HepG2 (cell line): ENCODE measurements around the gene NPBWR2. TPM values are rescaled to one million over a fixed set of nuclear protein-coding genes. Genes with fewer than 3 reads are reported as not detected.
A peak's percentile ranks its signal among the peaks of the same experiment; 100 is the strongest.

Experiments used
- EP300 ChIP-seq, 3 experiments: sonication (generic) in 1 of 3; formaldehyde crosslinking in 1 of 3; IDR thresholded peaks; 2 replicates each; pipeline versions ENCODE4 v1.5.1 to v1.6.1; 2011 to 2020; ENCODE audit warnings: low read depth in 2 of 3, low read length in 2 of 3, borderline replicate concordance in 1 of 3, improper control_type of control experiment in 1 of 3, mild to moderate bottlenecking in 1 of 3, missing genetic modification reagents in 1 of 3, moderate library complexity in 1 of 3
- FOXC1 ChIP-seq: sonication (generic); formaldehyde crosslinking; IDR thresholded peaks from 2 replicates; pipeline ENCODE4 v1.8.0; 2022; ENCODE audit warnings: mild to moderate bottlenecking, missing genetic modification reagents, borderline replicate concordance
- HNRNPL ChIP-seq: fragments of 200-400 bp; formaldehyde crosslinking; IDR thresholded peaks from 2 replicates; pipeline ENCODE4 v1.6.1; 2017; ENCODE audit warnings: mild to moderate bottlenecking, low read depth, low read length
- KAT8 ChIP-seq: IDR thresholded peaks from 2 replicates; pipeline ENCODE4 v1.6.1; 2016; ENCODE audit warnings: missing genetic modification reagents, missing compliant biosample characterization
- MED8 ChIP-seq: sonication (generic); formaldehyde crosslinking; IDR thresholded peaks from 2 replicates; pipeline ENCODE4 v1.8.1; 2023; ENCODE audit warnings: mild to moderate bottlenecking, missing genetic modification reagents; ENCODE audit not compliant: insufficient replicate concordance
- NFIB ChIP-seq: sonication (generic); formaldehyde crosslinking; IDR thresholded peaks from 2 replicates; pipeline ENCODE4 v1.9.0; 2021; ENCODE audit warnings: missing genetic modification reagents, mild to moderate bottlenecking, borderline replicate concordance
- REXO4 ChIP-seq: sonication (generic); formaldehyde crosslinking; IDR thresholded peaks from 2 replicates; pipeline ENCODE4 v1.8.0; 2022; ENCODE audit warnings: missing genetic modification reagents, mild to moderate bottlenecking, borderline replicate concordance
- TFAP4 ChIP-seq: sonication (generic); IDR thresholded peaks from 2 replicates; pipeline ENCODE4 v1.6.1; 2016; ENCODE audit warnings: low read depth, borderline replicate concordance
- U2AF1 ChIP-seq: fragments of 200-400 bp; formaldehyde crosslinking; optimal IDR thresholded peaks from 2 replicates; pipeline ENCODE3; 2017; ENCODE audit warnings: mild to moderate bottlenecking, low read depth, low read length
- ZFAT ChIP-seq: sonication (generic); formaldehyde crosslinking; conservative IDR thresholded peaks from 2 replicates; pipeline ENCODE4 v1.8.1; 2023; ENCODE audit warnings: missing genetic modification reagents, inconsistent platforms
- ZFX ChIP-seq: sonication (generic); formaldehyde crosslinking; IDR thresholded peaks from 2 replicates; pipeline ENCODE4 v1.4.0; 2020; ENCODE audit warnings: mild to moderate bottlenecking, low read depth, missing genetic modification reagents, moderate library complexity
- ZNF720 ChIP-seq: sonication (generic); formaldehyde crosslinking; IDR thresholded peaks from 2 replicates; pipeline ENCODE4 v1.4.0; 2020; ENCODE audit warnings: missing genetic modification reagents
- ZNF746 ChIP-seq: sonication (generic); formaldehyde crosslinking; IDR thresholded peaks from 2 replicates; pipeline ENCODE4 v1.8.0; 2022; ENCODE audit warnings: mild to moderate bottlenecking, missing genetic modification reagents
- ZNF770 ChIP-seq: sonication (generic); formaldehyde crosslinking; IDR thresholded peaks from 2 replicates; pipeline ENCODE4 v1.5.0; 2020; ENCODE audit warnings: mild to moderate bottlenecking, missing genetic modification reagents
- ZNF781 ChIP-seq: sonication (generic); formaldehyde crosslinking; IDR thresholded peaks from 2 replicates; pipeline ENCODE4 v1.5.1; 2020; ENCODE audit warnings: borderline replicate concordance, mild to moderate bottlenecking, missing genetic modification reagents; ENCODE audit errors: not compliant biosample characterization
- polyA plus RNA-seq, 8 experiments: library from polyadenylated mRNA; depleted of rRNA in 3 of 8; stranded (reverse) in 7 of 8; unstranded in 1 of 8; fragments of >200 nt; fragmentation: Illumina TruSeq in 4 of 8; extraction: Trizol in 4 of 8; gene quantifications; 2 replicates each; pipeline versions ENCODE4 v1.2.1 to v1.2.3, GENCODE V29; 2011 to 2016; ENCODE audit warnings: low read depth in 4 of 8, missing spikeins in 1 of 8, mixed read lengths in 1 of 8; ENCODE audit not compliant: insufficient read depth in 1 of 8
- total RNA-seq, 5 experiments: library from RNA; depleted of rRNA; stranded (reverse); fragments of >200 nt; fragmentation: Illumina TruSeq; extraction: Trizol; gene quantifications; 2 replicates each; pipeline ENCODE4 v1.2.3, GENCODE V29; 2016; ENCODE audit warnings: low read depth in 1 of 5
- TF ChIP-seq, protein P1 (sequence below): IDR thresholded peaks from 2 replicates; pipeline ENCODE4 v1.6.1; 2018; ENCODE audit warnings: missing genetic modification reagents, mild to moderate bottlenecking, missing compliant biosample characterization
- TF ChIP-seq, protein P2 (sequence below): conservative IDR thresholded peaks from 2 replicates; pipeline ENCODE4 v1.6.1; 2018; ENCODE audit warnings: missing genetic modification reagents

The NPBWR2 gene
- total and polyA plus RNA-seq, 2 of the 13 experiments (the other 11 are each of a cell fraction or from before 2014, with no cell fraction given) = not detected

DNA sequence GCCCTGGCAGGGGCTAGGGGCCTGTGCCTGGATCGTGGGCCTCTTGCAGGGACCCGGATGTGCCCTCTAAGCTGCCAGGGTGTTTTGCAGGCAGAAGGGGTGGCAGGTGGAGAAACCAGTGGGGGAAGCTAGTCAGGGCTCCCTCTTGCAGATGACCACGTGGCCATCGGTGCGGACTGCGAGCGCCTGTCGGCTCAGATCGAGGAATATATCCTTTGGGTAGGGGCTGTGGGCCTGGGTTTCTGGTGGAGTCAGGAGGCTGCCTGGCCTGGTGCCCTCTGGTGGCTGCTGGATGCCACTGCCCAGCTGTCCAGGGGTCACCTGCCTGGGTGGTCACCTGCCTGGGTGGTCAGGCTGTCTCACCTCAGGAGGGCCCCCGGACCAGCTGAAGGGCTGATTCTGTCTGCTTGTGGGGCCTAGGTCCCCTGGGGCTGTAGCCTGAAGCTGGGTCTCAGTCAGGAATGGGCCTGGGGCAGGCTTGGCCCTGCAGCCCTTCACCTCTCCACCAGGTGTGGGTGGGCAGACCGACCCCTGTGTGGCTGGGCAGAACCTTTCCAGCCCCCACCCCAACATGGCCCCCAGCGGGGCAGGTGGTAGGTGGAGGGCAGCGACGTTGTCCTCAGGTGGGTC lies 37.6 kb downstream of the NPBWR2 start (continued):
- TF ChIP-seq ZFX (CRISPR knock-in tag) = peak; percentile 78; the same call in 1 of the 2 replicates
- peak; percentile 32; the same call in 1 of the 2 replicates for TF ChIP-seq ZNF720 (CRISPR knock-in tag)
- TF ChIP-seq MED8 (CRISPR knock-in tag) = no peak
- TF ChIP-seq ZNF746 = 0 out of 2 replicates have a peak, but pooled peaks have one; percentile 45
- TF ChIP-seq FOXC1 (CRISPR knock-in tag) = no peak
- TF ChIP-seq, protein P1, sequence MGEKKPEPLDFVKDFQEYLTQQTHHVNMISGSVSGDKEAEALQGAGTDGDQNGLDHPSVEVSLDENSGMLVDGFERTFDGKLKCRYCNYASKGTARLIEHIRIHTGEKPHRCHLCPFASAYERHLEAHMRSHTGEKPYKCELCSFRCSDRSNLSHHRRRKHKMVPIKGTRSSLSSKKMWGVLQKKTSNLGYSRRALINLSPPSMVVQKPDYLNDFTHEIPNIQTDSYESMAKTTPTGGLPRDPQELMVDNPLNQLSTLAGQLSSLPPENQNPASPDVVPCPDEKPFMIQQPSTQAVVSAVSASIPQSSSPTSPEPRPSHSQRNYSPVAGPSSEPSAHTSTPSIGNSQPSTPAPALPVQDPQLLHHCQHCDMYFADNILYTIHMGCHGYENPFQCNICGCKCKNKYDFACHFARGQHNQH = peak; percentile 61; the same call in 1 of the 2 replicates
- TF ChIP-seq ZNF770 (CRISPR knock-in tag) = 0 out of 2 replicates have a peak, but pooled peaks have one; percentile 28
- TF ChIP-seq, protein P2, sequence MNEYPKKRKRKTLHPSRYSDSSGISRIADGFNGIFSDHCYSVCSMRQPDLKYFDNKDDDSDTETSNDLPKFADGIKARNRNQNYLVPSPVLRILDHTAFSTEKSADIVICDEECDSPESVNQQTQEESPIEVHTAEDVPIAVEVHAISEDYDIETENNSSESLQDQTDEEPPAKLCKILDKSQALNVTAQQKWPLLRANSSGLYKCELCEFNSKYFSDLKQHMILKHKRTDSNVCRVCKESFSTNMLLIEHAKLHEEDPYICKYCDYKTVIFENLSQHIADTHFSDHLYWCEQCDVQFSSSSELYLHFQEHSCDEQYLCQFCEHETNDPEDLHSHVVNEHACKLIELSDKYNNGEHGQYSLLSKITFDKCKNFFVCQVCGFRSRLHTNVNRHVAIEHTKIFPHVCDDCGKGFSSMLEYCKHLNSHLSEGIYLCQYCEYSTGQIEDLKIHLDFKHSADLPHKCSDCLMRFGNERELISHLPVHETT (CRISPR knock-in tag) = no peak; the same call in 1 of the 2 replicates
- TF ChIP-seq ZNF781 (CRISPR knock-in tag) = no peak
- no peak for TF ChIP-seq ZFAT
- no peak for TF ChIP-seq EP300 (IDR thresholded peaks at IDR 0.05; ENCODE audit: low read depth in 2 of 2, low read length in 2 of 2)
- 0 out of 2 replicates have a peak, but pooled peaks have one; percentile 27 for TF ChIP-seq EP300 (CRISPR knock-in tag; IDR thresholded peaks at IDR 0.05; ENCODE audit: borderline replicate concordance)
- peak; percentile 85 for TF ChIP-seq TFAP4
- no peak for TF ChIP-seq REXO4
- TF ChIP-seq NFIB (CRISPR knock-in tag) = no peak
- TF ChIP-seq HNRNPL = peak; percentile 57; the same call in 1 of the 2 replicates
- peak; percentile 29; the same call in 1 of the 2 replicates for TF ChIP-seq KAT8 (CRISPR knock-in tag)
- TF ChIP-seq U2AF1 = peak; percentile 90
